SH-SY5Y (cell line): ENCODE data around the gene NPAS2.

Experiments used
- GATA2 ChIP-seq: IDR thresholded peaks from 2 replicates; pipeline ENCODE4 v1.6.1; 2011; ENCODE audit warnings: mild to moderate bottlenecking, low read depth, low read length
- GATA3 ChIP-seq: IDR thresholded peaks from 2 replicates; pipeline ENCODE4 v1.6.1; 2011; ENCODE audit warnings: low read depth, mild to moderate bottlenecking, low read length, moderate library complexity

The NPAS2 gene

DNA sequence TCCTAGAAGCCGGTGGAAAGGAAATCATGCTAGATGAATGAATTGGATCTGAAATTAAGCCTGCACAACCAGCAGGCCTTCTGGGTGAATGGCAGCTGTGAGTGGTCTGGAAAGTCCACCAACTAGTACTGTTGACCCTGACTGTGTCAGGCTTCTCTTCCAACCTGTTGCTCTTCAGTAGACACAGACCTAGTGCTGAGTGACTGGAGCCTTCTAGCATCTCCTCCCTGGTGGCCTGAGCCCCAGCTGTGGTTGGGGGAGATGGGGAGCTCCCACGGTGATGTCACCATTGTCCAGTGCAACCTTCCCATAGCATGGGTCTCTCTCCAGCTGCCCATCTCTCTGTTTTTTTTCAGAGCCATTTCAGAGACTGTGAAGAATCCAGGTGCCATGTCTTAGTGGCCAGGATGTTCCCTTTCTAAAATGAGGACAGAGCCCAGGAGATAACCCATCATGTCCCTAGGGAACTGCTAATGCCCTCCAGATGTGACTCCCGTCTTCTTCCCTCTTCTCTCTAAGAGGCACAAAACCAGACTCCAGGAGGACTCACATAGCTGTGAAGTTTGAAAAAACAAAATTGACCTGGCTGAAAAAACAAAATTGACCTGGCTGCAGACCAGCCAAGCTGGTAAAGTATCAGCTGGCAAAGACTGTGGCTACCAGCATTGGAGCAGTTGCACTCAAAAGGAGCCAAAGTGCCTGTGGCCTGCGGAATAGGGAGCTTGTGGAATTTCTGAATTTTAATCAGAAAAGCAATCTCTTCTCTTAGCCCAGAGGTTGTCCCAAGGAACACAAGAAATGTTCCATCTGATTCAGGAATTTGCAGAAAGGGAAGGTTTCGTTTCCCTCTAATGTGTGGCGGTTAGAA, 114.8 kb downstream of the NPAS2 start:
- TF ChIP-seq GATA3 (no peak), GATA2 (no peak)

- TF ChIP-seq GATA2 (no peak), GATA3 (no peak)
These were observed 115.4 kb downstream of the NPAS2 start for GRCh38 chr2:100935372-100935752.

- TF ChIP-seq GATA3, result no peak
- no peak for TF ChIP-seq GATA2
These were observed 116.3 kb downstream of the NPAS2 start for GRCh38 chr2:100936070-100936741.

DNA sequence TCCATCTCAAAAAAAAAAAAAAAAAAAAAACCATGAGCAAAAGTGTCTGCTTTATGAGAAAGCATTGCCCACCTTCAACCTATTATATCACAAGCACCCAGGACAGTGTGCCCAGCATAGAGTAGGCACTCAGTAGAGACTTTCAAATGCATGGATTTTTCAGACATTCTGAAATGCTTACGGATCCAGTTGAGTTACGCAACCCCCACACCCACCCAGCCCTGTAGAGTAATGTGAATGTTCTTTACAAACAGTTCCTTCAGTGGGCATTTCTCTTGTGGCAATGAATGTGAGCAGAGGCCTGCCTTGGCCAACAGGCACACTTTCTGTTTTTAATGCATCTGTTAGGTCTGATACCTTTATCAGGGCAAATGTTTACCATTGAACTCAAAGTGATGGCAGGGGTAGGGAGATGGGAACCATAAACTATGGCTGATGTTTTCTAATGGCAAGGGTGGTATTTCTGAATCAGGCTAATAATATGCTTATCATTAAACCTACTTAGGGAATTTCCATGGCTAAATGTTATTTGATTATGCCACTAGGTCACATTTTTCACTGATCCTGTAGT, 117.1 kb downstream of the NPAS2 start:
- TF ChIP-seq GATA2, result no peak
- TF ChIP-seq GATA3, result no peak

DNA sequence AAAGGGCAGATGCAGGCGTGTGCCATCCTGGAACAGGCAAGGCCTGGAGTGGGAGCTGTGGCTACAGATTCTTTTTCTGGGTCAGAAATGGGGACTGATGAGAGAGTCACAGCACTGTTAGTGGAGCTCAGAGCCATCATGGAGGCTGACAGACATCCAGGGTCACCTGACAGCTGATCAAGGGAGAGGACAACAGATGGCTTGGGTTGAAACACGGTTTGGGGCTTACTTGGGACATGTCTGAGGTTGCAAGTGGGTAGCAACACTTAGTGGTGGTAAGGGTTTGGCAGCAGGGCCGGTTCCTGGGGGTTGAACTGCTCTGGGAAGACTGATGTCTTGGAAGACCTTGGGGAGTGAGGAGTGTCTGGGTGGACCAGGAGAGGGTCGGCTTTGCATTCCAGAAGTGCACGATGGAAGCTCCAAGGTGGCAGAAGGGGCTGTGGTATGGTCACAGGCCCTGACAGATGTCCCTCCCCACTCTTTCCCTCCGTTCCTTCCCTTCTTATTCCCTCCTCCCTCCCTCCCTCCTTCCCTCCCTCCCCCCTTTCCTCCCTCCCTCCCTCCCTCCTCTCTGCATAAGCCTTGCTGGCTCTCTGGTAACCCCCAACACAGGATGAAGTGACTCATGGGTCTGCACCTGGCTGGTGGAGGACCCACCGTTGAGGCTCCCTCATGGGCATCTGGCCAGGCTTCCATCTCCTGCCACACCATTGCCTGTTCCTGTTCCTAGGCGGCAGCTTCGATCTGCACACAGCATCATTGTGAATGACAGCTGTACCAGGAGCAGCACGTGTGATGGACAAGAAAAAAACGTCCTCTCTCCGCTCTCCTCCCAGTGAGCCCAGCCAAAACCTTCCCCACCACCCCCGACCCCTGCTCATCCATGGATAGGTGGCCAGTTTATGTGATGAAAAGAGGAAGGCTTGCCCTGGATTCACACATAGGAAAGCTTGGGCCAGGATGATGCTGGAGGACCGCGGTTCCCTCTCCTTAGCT, 118.4 kb downstream of the NPAS2 start:
- no peak for TF ChIP-seq GATA3
- TF ChIP-seq GATA2, result no peak

DNA sequence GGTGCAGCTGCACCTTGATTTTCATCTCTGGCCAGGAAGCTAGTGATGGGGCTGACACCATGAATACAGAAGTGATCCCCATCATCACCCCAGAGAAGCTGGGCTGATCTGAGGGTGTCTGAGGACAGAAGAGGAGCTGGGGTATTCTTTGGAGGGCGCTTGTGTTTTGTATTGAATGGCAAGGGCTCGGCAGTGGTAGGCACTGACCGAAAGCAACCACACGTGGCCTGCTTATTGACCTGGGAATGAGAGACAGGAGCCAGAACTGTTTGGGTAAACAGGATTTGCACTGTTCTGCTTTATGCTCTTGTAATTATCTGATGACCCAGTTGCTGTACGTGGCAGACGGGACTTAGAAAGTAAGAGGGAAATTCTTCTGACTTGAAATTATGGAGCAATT, 119.5 kb downstream of the NPAS2 start:
- TF ChIP-seq GATA2 (no peak), GATA3 (no peak)

GRCh38 chr2:100940240-100940639, 120.3 kb downstream of the NPAS2 start:
- TF ChIP-seq GATA3, result no peak
- TF ChIP-seq GATA2, result no peak

DNA sequence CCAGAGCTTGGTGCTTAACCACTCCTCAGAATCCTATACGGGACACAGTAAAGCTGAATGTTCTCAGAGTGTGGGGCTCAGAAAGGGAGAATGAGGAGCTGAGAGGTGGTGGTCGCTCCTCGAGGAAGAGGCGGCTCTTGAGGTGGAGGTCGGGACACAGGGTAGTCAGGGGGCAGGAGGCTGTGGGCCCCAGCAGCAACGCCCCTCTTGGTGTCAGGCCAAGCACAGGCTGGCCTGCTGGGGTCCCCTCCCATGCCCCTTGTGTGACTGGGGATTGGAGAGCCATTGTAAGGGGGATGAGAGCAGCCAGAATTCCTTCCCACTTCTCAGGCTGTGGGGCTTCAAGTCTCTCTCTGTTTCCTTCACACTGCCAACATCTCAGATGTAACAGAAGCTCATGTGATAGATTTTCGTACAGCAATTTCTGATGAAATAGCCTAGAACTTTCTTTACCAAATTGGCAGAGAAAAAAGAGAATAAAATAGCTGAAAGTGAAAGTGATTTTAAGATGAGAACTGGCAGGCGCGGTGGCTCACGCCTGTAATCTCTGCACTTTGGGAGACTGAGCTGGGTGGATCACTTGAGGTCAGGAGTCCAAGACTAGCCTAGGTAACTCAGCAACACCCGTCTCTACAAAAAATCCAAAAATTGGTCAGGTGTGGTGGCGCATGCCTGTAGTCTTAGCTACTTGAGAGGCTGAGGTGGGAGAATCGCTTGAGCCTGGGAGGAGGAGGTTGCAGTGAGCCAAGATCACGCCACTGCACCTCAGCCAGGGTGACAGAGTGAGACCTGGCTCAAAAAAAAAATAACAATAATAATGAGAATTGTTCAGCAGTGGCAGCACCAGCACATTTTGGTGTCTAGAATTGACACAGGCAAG, 121.1 kb downstream of the NPAS2 start:
- TF ChIP-seq GATA2, result no peak
- no peak for TF ChIP-seq GATA3

GRCh38 chr2:100941646-100942240, 121.8 kb downstream of the NPAS2 start:
- no peak for TF ChIP-seq GATA3
- no peak for TF ChIP-seq GATA2

DNA sequence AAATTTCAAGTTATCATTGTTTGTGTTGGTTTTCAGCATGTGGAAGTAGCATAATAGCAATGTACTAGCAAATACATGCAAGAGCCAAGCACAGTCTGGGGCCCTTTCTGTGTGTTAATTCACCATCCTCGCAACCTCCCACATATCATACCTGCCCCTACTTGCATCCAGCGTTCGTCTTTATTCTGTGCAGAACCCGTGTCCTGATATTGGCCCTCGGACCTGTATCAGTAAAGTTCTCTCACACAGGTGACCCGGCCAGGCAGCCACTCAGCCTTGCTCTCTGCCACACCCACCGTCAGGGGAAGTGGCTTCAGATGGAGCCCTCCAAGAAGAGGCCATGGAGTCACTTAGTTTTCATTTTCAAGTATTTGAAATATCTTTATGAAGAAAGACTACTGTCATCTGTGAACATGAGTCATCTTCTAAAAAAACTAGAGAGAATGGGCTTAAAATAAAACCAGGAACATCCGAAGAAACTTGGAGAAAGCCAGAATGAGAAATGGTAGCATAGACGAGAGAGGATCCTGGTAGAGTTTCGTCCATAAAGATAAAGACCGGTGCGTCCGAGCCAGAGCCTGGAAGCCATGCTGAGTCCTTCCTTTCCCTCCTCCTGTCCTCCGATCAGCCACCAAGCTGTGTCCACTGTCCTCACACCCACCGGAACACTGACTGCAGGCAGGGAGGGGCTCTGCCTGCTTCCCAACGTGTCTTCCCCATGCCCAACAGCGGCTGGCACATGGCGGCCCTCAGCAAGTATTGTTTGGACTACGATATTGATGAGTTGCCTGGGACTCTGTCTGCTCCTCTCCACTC, 124.9 kb downstream of the NPAS2 start:
- TF ChIP-seq GATA3 (no peak), GATA2 (no peak)

- TF ChIP-seq GATA2 (no peak), GATA3 (no peak)
These were observed 125.4 kb downstream of the NPAS2 start for GRCh38 chr2:100945433-100945740.
